OCI-LY7 (cell line): ENCODE results near the gene LPCAT1. TPM values are rescaled to one million over a fixed set of nuclear protein-coding genes. Genes with fewer than 3 reads are reported as not detected.

Experiments
- BruUV-seq: library from RNA; stranded (reverse); fragments of 400-500 nt; replicated peaks from 2 replicates; lab custom pipeline; 2021; lab: Mats Ljungman, UMichigan
- CTCF ChIA-PET: fragments of 300-600 bp; sonication (Branson Sonifier 250); formaldehyde crosslinking; loops from one replicate; lab custom pipeline; 2022; ENCODE audit warnings: antibody characterized with exemption; ENCODE audit not compliant: unreplicated experiment; lab: Charles Lee
- POLR2A ChIA-PET: fragments of 300-600 bp; sonication (Branson Sonifier 250); formaldehyde crosslinking; loops from one replicate; lab custom pipeline; 2022; ENCODE audit warnings: antibody characterized with exemption; lab: Charles Lee
- DNase-seq: peaks from one replicate; pipeline ENCODE4 v3.0.0-alpha.2; 2015; ENCODE audit warnings: low spot score
- H2AFZ ChIP-seq: fragments of 200-600 bp; sonication (generic), shearing (Covaris generic); 2 replicates; pipeline ENCODE4 v1.6.1; 2014; ENCODE audit warnings: mild to moderate bottlenecking, antibody characterized with exemption, low read length, moderate library complexity
- H3K27ac ChIP-seq: fragments of 200-600 bp; sonication (generic); 2 replicates; pipeline ENCODE4 v1.5.1; 2014; ENCODE audit warnings: mixed run types, low read depth, mild to moderate bottlenecking, moderate library complexity, low read length, inconsistent platforms; ENCODE audit not compliant: poor library complexity, severe bottlenecking
- H3K36me3 ChIP-seq: fragments of 200-600 bp; sonication (generic); 2 replicates; pipeline ENCODE4 v1.6.1; 2014; ENCODE audit warnings: mild to moderate bottlenecking, antibody characterized with exemption, low read length, moderate library complexity, mixed read lengths; ENCODE audit not compliant: insufficient read depth
- H3K4me1 ChIP-seq: fragments of 200-600 bp; sonication (generic); 2 replicates; pipeline ENCODE4 v1.5.1; 2014; ENCODE audit warnings: mild to moderate bottlenecking, low read length; ENCODE audit not compliant: insufficient read depth, poor library complexity, severe bottlenecking
- H3K4me2 ChIP-seq: fragments of 200-600 bp; sonication (generic); 2 replicates; pipeline ENCODE4 v1.6.1; 2014; ENCODE audit warnings: mild to moderate bottlenecking, low read length
- H3K4me3 ChIP-seq: fragments of 200-600 bp; sonication (generic); 2 replicates; pipeline ENCODE4 v1.5.1; 2014; ENCODE audit warnings: mild to moderate bottlenecking, low read depth, low read length; ENCODE audit not compliant: poor library complexity, severe bottlenecking
- H3K79me2 ChIP-seq: fragments of 200-600 bp; sonication (generic); 2 replicates; pipeline ENCODE4 v1.6.1; 2016; ENCODE audit warnings: low read depth, mild to moderate bottlenecking, low read length, moderate library complexity, mixed read lengths; ENCODE audit not compliant: insufficient read depth
- H3K9me2 ChIP-seq: fragments of 200-600 bp; sonication (generic); 2 replicates; pipeline ENCODE4 v1.6.1; 2016; ENCODE audit warnings: mild to moderate bottlenecking, low read length, mixed read lengths; ENCODE audit not compliant: insufficient read depth
- H3K9me3 ChIP-seq: fragments of 200-600 bp; sonication (generic); 2 replicates; pipeline ENCODE4 v1.6.1; 2014; ENCODE audit warnings: mild to moderate bottlenecking, mixed run types, low read length, mixed read lengths
- H4K20me1 ChIP-seq: fragments of 200-600 bp; sonication (generic); 2 replicates; pipeline ENCODE4 v1.6.1; 2014; ENCODE audit warnings: mild to moderate bottlenecking, antibody characterized with exemption, low read length, moderate library complexity, mixed read lengths; ENCODE audit not compliant: insufficient read depth
- CTCF ChIP-seq: fragments of 200-600 bp; sonication (generic); conservative IDR thresholded peaks from 2 replicates; pipeline ENCODE4 v1.5.1; 2014; ENCODE audit warnings: mild to moderate bottlenecking, antibody characterized with exemption, low read length, moderate library complexity, mixed read lengths
- EZH2phosphoT487 ChIP-seq: fragments of 200-600 bp; sonication (generic); IDR thresholded peaks from 2 replicates; pipeline ENCODE4 v1.6.1; 2018; ENCODE audit warnings: low read depth, borderline replicate concordance, mild to moderate bottlenecking, mixed run types, antibody characterized with exemption, low read length, moderate library complexity, mixed read lengths
- intact Hi-C: fragments of 100-400 bp; cut with micrococcal nuclease; formaldehyde crosslinking; loops from one replicate; pipeline ENCODE4 v1.10.0; 2022; ENCODE audit not compliant: unreplicated experiment
- total RNA-seq, 2 experiments: library from RNA; depleted of rRNA in 1 of 2; stranded (reverse); fragments of >200 nt in 1 of 2; shearing (Covaris generic) in 1 of 2; gene quantifications; 2 replicates each; pipeline ENCODE4 v1.2.3, GENCODE V29; 2014 to 2022

Gene LPCAT1
- total RNA-seq, 2 experiments from 2014 or later = 47.7 to 63.6 TPM

- Histone ChIP-seq H2AFZ (no peak overlapping the region), H3K4me3 (no peak overlapping the region), H3K4me1 (peaks cover 35% of the 10 kb centered on the region), H3K36me3 (peaks cover 92% of the 10 kb centered on the region), H4K20me1 (no peaks in the 10 kb centered on the region), H3K27ac (no peak overlapping the region), H3K79me2 (peaks cover 8% of the 10 kb centered on the region; the same call in 1 of the 2 replicates), H3K9me2 (no peaks in the 10 kb centered on the region), H3K9me3 (no peaks in the 10 kb centered on the region), H3K4me2 (no peak overlapping the region)
- no TSS peak for BruUV-seq
- no peak for DNase-seq
- no peak for TF ChIP-seq EZH2phosphoT487
- intact Hi-C loops = no loop called here
- POLR2A ChIA-PET = interaction anchor here (0.6 kb wide), 1 partner anchor 130 kb away, joined by 3 read pairs; no protein-coding TSS in a partner anchor
- CTCF ChIA-PET = no interaction called here
These were observed 26.4 kb downstream of the LPCAT1 start for GRCh38 chr5:1497242-1497777.

GRCh38 chr5:1495525-1495897, 28.2 kb downstream of the LPCAT1 start:
- Histone ChIP-seq H3K4me1 (peaks cover 30% of the 10 kb centered on the region), H3K9me3 (no peaks in the 10 kb centered on the region), H3K4me3 (peak overlapping the region; percentile 3), H3K79me2 (no peaks in the 10 kb centered on the region), H3K36me3 (peaks cover 94% of the 10 kb centered on the region), H2AFZ (no peak overlapping the region), H3K9me2 (no peaks in the 10 kb centered on the region), H4K20me1 (no peaks in the 10 kb centered on the region), H3K27ac (no peak overlapping the region), H3K4me2 (peak overlapping the region; percentile 43)
- no peak for DNase-seq
- ChIA-PET CTCF (no interaction called here), POLR2A (interaction anchor here (0.7 kb wide), 1 partner anchor 1711 kb away, joined by 3 read pairs; no protein-coding TSS in a partner anchor)
- BruUV-seq = no TSS peak
- TF ChIP-seq EZH2phosphoT487 (no peak), CTCF (no peak)
- intact Hi-C loops = no loop called here

- Histone ChIP-seq H2AFZ (no peak overlapping the region), H3K27ac (peak overlapping the region; percentile 12), H3K4me2 (peak overlapping the region; percentile 43), H3K36me3 (peaks cover 94% of the 10 kb centered on the region), H3K79me2 (no peaks in the 10 kb centered on the region), H4K20me1 (no peaks in the 10 kb centered on the region), H3K4me1 (peaks cover 35% of the 10 kb centered on the region), H3K9me2 (no peaks in the 10 kb centered on the region), H3K9me3 (no peaks in the 10 kb centered on the region), H3K4me3 (peak overlapping the region; percentile 3)
- ChIA-PET CTCF (no interaction called here), POLR2A (interaction anchor here (0.7 kb wide), 1 partner anchor 1712 kb away, joined by 3 read pairs; no protein-coding TSS in a partner anchor)
- BruUV-seq = no TSS peak
- TF ChIP-seq CTCF = 0 out of 2 replicates have a peak, but pooled peaks have one; percentile 9
- no peak for TF ChIP-seq EZH2phosphoT487
- peak; percentile 44 for DNase-seq
- intact Hi-C loops = no loop called here
These were observed 28.8 kb downstream of the LPCAT1 start for GRCh38 chr5:1494780-1495524.
